AG20443 (cell line): ENCODE measurements around the gene RND3.
A peak's percentile ranks its signal among the peaks of the same experiment; 100 is the strongest.

Experiments used
- DNase-seq: peaks from one replicate; pipeline ENCODE4 v3.0.0; 2012; ENCODE audit warnings: low spot score, mixed read lengths

Gene RND3

DNA sequence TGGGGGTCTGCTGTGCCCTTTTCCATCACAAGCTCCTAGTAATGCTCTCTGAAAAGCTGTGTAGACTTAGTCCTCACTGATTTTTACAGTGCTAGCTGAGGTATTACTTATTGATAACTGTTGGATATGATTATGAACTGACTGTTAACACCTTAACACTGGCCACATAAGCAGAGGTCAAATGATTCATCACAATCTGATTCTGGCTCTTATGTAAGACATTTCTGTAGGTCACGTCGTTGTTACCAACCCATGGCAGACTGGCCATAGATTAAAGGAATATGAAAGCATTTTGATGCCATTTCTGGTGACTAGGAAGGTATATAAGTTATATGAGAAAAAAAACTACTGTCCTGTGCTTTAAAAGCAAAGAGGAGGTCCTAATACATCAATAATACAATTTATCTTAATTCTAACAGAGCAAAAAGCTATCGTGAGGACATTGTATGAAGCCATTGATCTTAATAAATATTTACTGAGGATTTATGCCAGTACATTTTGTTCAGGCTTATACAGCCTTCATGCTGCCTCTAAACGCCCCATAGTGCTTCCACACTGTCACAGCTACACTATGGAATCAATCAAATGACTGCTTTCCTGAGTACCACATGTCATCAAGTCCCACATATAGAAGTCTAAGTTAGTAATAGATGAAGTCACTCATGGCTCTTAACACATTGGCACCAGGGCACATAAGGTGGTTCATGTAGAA is 6.9 kb upstream of the RND3 start:
- DNase-seq = no peak

DNA sequence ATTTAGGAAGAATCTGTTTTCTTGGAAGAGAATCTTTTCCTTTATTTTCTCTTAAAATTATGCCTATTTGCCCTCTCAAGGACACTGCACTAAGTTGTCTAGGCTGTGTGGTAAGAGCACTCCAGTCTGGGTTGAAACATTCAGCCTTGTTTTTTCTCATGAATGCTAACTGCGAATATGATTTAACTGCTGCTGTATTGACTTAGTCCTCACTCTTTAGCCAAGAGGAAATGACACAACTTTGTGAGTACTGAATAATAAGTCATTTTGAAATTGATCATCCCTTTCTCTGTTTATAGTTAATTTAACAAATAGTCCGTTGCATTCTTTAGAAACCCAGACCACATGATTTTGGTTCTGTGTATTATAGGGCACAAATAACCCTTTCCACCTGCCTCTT is 4.5 kb upstream of the RND3 start:
- peak; percentile 31 for DNase-seq

DNA sequence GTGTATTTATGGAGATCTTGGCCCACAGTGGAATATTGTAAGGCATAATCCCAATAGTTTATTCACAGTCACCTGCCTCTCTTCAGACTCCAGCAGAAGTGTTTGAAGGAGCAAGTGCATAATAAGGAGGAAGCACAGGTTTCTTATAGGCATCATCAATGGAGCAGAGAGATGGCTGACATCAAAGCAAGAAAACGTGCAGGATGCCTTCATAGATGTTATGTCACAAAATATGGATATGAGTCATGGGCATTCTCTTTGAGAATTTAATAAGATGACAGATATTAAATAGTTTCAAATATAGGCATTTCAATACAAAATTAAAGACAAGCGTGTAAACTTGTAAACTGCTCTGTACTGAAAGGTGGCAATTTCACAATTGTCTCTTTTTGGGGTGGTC is 4.0 kb upstream of the RND3 start:
- no peak for DNase-seq

DNA sequence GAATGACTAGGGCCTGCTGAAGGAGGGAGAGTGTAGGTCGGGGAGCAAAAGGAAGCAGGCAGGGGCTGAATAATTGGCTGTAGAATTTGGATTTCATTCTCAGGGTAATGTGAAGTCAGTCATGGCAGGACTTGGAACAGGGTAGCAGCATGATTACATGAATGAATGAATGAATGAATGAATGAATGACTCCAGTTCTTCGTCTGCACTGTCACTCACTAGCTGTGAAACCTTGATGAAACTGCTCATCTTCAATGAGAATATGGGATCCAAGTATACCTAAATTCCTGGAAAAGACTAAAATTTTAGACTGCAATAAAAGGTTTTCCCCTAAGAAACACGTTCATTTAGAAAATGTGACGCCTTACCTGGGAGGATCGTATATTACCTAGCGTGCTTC is 3.0 kb upstream of the RND3 start:
- DNase-seq = no peak

DNA sequence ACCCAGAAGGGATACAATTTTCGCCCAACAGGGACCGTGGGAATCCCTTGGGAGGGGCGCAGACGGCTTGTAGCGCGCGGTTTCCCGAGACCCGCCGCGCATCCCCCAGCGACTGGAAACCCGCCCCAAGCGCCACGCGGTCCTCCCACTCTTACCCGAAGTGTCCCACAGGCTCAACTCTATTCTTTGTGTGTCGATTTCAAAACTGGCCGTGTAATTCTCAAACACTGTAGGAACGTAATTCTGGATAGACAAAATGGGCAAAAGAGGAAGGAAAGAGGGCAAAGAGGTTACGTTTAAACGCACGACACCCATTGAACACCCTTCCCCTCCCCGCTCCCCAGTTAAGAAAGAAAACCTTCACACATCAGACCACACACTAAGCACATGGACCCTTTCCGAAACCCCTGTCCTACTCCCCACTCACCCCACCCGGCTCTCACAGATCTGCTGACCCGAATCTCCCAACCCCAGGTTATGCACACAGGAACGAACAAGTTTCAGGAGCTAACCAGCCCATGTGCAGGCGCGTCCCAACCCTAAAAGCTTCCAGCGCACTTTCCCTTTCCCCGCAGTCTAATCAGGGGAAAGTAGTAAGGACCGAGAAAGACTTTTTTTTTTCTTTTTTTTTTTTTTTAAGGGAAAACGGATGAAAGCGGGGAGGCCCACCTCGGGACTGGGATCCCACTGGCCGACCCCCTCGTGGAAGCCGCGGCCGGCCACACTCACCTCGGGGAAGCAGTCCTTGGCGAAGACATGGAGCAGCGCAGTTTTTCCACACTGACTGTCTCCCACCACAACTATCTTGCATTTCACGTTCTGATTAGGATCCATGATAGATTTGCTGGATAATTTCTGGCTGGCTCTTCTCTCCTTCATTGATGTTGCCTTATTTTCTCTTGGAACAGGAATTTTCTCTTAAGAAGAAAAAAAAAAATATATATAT is 655 bp downstream of the RND3 start:
- DNase-seq = no peak

DNA sequence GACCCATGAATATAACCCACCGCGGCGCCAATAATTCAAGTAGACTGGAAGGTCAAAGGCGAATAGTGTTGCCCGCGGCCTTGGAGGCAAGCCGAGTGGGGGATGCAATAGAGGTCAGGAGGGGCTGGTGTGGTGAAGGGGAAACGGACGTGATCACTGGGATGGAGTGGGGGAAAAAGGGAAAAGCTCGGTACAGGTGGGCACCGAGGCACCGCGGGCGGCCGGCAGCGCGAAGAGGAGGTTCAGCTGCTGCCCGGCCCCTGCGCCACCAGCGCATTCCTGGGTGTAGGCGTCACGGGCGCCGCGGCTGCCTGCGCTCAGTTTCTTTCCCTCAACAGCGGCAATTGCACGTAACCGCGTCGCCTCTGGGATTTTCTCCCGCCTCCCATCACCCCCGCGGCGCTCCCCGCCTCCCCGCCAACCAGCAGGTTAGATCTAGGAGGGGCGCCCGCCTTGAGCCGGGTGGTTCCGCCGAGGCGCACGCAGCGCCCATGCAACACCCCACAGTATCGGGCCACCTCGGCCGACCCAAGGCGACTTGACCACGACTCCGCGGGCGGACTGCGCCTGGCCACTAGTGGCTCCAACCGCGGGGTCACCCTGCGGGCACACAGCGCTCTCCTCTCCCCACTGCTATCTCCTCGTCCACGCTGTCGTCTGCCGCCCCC is 1.5 kb downstream of the RND3 start:
- DNase-seq = peak; percentile 65

DNA sequence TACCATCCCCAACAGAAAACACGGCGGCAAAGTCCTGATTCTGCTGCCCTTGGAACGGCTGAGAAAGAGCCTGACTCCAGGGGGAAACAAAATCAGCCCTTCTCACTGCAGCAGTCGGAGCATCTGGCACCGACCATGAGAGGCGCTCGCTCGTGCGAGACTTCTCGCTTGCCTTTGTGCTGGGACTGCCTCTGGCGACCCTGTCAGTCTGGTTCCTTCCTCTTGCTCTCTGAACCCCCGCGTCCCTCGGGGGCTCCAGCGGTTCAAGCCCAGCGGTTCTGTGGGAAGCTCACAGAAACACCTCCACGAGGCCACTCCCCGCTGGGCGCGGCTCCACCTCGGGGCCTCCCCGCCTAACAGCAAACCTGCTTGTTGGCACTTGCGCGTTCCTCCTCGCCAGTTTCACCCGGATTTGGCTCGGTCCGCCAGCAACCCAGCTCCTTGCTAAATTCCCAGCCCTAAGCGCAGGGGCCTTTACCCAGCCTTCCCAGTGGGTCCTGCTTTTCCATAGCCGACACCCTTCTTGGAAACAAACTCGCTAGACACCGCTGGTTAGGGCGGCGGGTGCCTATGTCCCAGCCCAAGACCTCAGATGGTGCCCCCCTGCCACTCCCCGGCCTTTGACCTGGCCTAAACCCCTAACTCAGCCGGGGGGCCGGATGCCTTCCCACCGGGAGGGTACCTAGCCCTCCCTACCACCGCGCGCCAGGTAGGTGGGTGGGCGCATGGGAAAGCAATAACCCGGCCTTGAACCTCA is 2.2 kb downstream of the RND3 start:
- peak; percentile 55 for DNase-seq

DNA sequence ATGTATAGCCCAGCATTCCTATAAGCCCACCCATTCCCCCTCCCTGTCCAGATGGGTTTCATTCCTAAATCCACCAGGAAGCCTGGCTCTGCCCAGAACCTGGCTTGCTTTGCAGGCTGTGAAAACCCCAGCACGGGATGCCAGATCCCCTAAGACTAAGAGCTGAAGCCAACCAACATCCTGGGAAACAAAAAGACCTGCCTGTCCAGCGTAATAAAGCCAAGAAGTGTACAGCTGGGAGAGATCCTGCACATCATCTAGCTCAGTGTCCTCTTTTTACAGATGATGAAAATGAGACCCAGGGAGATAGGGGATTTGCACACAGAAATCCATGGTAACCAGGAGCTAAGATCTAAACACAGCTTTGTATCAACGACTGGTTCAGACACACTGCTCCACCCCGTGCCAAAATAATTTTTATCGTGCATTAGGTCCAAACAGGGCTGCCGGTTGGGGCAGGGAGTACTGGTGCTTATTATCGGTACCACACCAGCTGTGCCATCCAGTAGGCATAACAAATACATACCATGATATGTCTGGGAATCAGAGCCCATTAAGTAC is 2.9 kb downstream of the RND3 start:
- no peak for DNase-seq

DNA sequence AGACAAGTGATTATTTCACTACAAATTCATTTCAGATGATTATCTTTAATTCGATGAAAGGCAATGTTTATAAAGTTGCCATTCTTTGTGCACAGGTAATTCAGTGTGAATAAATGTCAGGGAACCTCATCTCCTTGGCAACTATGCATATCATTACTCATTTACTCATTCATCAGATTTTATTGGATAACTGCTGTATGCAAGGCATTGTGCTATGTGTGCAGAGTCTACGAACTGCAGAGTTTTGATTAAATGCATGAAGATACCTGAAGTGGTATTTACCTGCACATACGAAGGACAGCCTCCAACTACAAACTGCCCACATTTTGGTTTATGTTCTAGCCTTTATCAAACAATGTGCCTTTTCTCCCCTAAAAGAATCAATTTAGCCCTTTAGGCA is 3.5 kb downstream of the RND3 start:
- no peak for DNase-seq

DNA sequence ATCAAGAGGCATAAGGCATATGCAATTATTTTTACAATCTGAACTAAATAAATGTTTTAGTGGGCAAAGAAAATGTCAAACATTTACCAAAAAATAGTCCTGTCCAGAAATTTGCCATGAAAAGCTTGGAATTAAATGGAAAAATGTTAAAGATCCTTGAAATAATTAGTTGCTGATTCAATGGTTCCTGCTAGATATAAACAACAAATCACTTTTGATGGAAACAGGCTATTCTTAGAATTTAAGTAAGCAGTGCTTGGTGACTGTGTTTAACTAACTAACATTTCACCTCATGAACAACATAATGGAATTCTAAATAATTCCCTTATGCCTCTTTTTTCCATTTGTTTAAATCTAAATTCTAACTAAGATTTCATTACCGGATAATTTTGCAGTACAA is 3.9 kb downstream of the RND3 start:
- DNase-seq = no peak

DNA sequence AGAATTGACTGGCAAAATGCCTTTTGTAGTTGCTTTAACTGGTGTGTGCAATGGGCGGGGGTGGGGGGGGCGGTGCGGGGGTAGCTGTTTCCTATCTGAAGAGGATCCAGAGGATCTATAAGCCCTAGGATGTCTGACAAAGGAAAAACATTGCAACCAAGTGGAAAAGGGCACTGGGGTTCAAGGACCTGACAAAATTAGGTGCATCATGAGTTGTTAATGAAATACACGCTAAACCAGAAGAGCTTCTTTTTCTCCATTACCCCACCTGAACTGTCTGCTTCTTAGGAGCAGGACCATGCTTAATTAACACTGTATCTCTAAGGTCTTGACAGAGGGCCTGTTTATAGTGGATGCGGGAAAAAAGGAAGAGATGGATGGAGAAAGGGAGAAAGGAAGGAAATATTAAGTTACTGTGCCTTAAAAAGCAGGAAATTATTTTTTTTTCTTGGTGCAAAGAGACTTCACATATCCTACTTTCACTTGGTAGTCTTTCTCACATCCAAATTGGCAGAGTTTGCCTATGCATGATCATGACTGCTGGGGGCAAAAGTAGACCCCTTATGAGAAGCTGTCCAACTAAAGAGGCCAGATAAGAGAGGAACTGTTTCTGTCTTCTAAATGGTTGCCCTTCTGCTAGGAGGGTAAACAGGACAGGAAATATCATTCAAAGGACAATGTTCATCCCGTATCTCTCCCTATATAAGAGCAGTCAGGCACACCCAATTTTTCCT is 4.6 kb downstream of the RND3 start:
- DNase-seq = no peak

DNA sequence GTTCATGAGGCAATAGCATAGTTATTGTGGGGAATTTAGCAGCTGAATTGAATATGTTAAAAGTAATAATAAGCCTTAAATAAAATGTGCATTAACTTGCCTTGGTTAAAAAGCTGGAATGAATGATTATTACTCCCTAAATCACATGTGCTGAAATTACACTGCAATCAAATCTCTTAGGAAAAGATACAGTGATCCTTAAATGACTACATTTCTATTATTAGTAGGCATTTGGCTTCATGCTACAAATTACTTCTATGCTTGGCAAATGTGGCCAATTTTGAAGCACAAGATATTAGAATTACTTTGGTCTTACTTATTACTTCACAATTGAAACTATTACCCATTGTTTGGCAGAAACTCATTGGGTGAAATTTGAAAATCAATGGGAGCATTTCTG is 5.4 kb downstream of the RND3 start:
- DNase-seq = no peak

DNA sequence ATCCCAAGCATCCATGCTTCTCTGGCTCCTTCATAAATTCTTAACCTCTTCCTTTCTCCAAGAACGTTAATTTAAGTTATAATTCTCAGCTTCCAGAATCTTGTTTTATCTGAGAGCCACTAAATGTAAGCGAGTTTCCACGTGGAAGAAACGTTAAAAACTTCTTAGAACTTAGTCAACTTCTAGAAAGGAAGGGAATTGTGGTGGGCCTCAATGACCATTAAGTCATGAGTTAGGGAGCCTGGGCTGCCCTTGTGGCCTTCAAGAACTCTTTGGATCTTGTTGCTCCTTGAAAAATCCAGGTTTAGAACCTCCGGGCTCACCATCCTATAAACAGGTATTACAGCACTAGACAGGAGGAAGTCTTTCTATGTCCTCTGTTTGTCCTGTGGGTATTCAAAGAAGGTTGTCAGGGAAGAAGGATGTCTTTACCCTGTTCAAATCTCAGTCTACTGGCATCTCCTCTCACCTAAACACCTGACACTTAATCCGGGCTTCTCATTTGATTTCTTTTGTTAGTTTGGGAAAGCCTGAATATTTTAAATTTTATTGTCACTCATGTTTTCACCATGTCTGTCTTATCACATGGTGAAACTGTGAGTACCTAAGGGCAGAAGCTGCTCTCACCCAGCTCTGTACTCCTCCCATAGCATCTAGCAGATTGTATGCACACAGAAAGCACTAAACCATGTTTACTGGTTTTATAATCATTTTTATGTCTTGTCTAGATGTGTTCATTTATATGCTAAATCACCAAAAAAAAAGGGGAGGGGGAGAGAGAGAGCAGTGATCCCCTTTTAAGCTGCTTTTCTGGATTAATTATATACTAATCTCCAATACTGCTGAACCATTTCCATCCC is 6.3 kb downstream of the RND3 start:
- no peak for DNase-seq

DNA sequence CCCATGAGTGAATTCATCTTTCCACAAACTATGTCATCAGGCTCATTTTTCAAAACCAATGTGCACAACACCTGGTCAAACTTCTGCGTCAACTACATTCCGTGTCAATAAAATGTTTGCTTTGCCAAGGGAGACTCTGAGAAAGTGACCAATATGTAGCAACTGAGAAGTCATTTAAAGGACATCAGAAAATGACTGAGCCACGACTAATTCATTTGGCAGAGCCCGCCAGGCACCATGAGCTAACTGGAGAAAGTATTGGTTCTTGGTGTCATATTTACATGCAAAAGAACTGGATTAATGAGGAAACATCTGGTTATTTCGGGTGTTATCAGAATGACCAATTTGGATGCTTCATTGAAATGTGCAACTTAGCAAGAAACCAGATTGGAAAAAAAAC is 7.2 kb downstream of the RND3 start:
- DNase-seq = peak; percentile 30

DNA sequence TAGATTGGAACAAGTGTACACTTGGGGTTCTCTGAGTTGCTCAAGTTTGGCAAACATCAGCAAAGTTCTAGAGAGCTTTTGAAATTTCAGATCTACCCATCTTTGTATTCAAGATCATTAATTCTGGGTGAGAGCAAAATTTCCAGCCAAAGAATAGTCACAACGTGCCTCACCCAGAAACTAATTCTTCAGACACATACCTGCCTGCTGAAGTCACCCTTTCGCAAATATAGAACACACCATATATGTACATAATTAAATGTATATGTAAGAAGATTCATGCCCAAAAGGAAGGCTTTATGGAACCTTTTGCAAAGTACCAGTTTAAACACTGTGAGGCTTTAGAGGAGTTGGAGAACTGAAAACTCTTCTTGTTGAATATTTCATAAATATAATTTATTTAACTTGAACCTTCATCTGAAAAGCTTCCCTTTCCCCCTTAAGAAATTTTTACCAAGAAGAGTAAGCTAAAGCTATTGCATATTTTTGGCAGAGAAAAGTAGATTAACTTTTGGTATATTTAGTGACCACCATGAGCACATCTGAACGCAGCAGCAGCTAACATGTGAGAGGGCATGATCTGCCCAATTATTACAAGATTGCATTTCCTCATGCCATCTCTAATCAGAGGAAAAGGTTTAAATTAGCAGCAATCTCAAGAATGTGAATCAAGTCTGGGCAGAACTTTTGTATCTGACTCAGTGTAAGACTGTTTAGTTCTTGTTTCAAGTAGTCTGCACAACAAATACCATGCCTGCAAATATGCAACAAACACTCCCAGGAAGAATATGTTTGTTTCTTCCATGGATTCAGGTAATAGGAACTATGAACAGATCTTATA is 8.2 kb downstream of the RND3 start:
- no peak for DNase-seq

DNA sequence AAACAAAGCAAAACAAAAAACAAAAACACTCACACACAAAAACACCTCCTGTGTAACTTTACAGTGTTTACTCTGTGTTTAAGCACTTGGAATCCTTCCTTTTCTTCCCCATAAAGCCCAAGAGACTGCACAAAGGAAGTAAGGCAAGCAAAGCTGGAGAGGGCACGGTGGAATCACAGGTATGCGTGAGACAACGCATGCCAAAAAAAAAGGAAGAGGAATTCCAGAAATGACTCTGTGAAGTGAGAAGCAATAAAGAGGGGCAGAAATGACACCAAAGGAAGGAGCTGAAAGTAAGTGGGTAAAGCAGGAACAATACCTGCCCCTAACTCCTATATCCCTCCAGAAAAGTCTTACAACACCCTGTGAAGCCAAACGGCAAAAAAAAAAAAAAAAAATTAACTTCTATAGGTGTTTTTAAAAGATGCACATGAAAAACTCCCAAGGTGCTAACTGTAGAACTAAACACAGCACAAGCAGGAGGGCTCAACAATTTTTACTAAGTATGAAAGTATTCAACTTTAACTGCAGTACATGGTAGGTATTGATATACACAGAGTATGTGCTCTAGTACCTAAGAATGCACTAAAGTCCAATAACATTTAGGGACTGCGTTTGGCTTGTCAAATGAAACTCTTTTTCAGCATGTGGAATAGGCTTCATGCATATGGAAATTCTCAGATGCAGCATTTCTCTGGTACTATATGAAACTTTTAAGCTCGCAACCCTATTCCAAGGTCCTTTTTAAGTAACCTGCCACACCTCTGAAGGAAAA is 9.1 kb downstream of the RND3 start:
- DNase-seq = no peak

DNA sequence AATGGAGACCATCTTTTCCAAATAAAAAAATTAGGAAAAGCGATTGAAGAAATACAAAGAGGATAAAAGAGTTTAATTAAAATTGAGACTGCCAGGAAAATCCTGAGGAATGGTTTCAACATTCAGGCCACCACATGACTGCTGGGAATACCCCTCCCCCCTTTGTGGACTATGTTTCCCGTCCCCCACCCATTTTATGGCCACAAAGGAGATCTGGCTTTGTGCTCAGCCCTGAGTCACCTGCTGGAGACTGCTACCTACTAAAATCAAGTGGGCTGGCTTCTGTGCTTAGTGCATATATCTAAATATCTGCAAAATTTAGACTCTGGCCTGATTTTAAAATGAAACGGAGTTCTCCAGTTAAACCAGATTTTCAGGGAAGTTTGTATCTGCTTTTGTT is 10.1 kb downstream of the RND3 start:
- no peak for DNase-seq

DNA sequence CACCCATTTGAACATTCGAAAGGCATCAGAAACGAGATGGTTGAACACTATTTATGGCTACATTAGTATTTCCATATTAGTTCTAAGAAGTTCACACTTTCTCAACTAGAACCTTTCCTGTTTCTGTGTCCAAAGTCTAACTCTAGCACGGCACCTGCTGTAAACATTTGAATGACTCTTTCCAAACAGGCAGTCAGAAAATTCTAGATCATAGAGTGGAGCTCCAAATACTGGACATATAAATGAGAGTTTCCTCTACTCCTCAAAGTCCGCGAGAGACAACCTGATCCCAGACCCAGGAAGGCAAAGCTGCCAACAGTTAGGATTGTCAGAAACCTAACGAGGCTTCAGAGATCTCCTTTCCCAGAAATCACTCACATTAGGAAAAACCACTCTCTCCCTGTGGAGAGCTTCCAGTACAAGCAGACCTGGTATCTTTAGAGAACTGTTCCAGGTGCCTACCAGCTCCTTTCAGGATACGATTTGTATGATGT is 10.6 kb downstream of the RND3 start:
- DNase-seq = no peak
